Endodermal cell (in vitro differentiated cells): ENCODE results near the gene CD19. TPM values are rescaled to one million over a fixed set of nuclear protein-coding genes. Genes with fewer than 3 reads are reported as not detected.

Experiments used
- DNase-seq: peaks from one replicate; pipeline ENCODE4 v3.0.0-alpha.2; 2017
- H3K27ac ChIP-seq: 2 replicates; pipeline ENCODE4 v1.5.1; 2013; ENCODE audit warnings: mild to moderate bottlenecking, low read depth, low read length, moderate library complexity
- H3K27me3 ChIP-seq: 2 replicates; pipeline ENCODE4 v1.6.1; 2013; ENCODE audit warnings: mild to moderate bottlenecking, low read length, moderate library complexity; ENCODE audit not compliant: insufficient read depth, control insufficient read depth, poor library complexity, severe bottlenecking
- H3K36me3 ChIP-seq: 2 replicates; pipeline ENCODE4 v1.7.0; 2013; ENCODE audit warnings: mild to moderate bottlenecking, low read length, moderate library complexity; ENCODE audit not compliant: control insufficient read depth, insufficient read depth
- H3K4me1 ChIP-seq: one replicate; pipeline ENCODE4 v1.7.0; 2013; ENCODE audit warnings: low read length; ENCODE audit not compliant: control insufficient read depth, insufficient read depth
- H3K4me3 ChIP-seq: 2 replicates; pipeline ENCODE4 v1.5.1; 2013; ENCODE audit warnings: mild to moderate bottlenecking, low read length, moderate library complexity
- H3K9ac ChIP-seq: 2 replicates; pipeline ENCODE4 v1.6.1; 2013; ENCODE audit warnings: mild to moderate bottlenecking, low read length, moderate library complexity; ENCODE audit not compliant: poor library complexity, severe bottlenecking; ENCODE audit errors: extremely low read depth
- H3K9me3 ChIP-seq: 2 replicates; pipeline ENCODE4 v1.6.1; 2013; ENCODE audit warnings: mild to moderate bottlenecking, low read length, moderate library complexity; ENCODE audit not compliant: control insufficient read depth
- H3K27ac Mint-ChIP-seq: 2 replicates; pipeline ENCODE4 v1.8.0; 2020; ENCODE audit warnings: mixed read lengths
- H3K27me3 Mint-ChIP-seq: 2 replicates; pipeline ENCODE4 v1.8.0; 2021; ENCODE audit warnings: mild to moderate bottlenecking, mixed read lengths; ENCODE audit not compliant: insufficient read depth
- H3K36me3 Mint-ChIP-seq: 2 replicates; pipeline ENCODE4 v1.8.0; 2020; ENCODE audit warnings: low read depth, mixed read lengths
- H3K4me1 Mint-ChIP-seq: 2 replicates; pipeline ENCODE4 v1.8.0; 2020; ENCODE audit warnings: mixed read lengths
- H3K4me3 Mint-ChIP-seq: 2 replicates; pipeline ENCODE4 v1.8.0; 2020; ENCODE audit warnings: mild to moderate bottlenecking, moderate library complexity, mixed read lengths
- H3K9me3 Mint-ChIP-seq: 2 replicates; pipeline ENCODE4 v1.8.0; 2020; ENCODE audit warnings: mild to moderate bottlenecking, mixed read lengths
- CTCF ChIP-seq: fragments of 200-600 bp; sonication (generic); conservative IDR thresholded peaks from 2 replicates; pipeline ENCODE4 v1.5.0; 2021; ENCODE audit warnings: antibody characterized with exemption, mild to moderate bottlenecking
- WGBS, 2 experiments: methylation state at CpG; one replicate each; pipeline versions ENCODE4 v1.1.5 to v1.1.7; 2013; ENCODE audit warnings: missing lambda C conversion rate in 2 of 2, mixed read lengths in 1 of 2; ENCODE audit not compliant: insufficient coverage in 1 of 2, insufficient read length in 1 of 2; 5-methylcytosine and 5-hydroxymethylcytosine counted together
- total RNA-seq, 2 donors: library from RNA; stranded (reverse); fragmentation: NEBNext Ultra II Directional in 1 of 2; extraction: Animal tissue kit (Norgen Biotek cat#: 25700) in 1 of 2; gene quantifications; 2 replicates in 1 of 2; 3 replicates in 1 of 2; pipeline ENCODE4 v1.2.1, GENCODE V29; 2021

The CD19 gene
- total RNA-seq, 2 donors from 2014 or later: not detected

- Mint-ChIP-seq H3K4me3 (peak overlapping the region; percentile 43), H3K36me3 (no peaks in the 10 kb centered on the region), H3K27me3 (peaks cover 17% of the 10 kb centered on the region), H3K4me1 (no peaks in the 10 kb centered on the region), H3K9me3 (no peaks in the 10 kb centered on the region), H3K27ac (no peak overlapping the region)
- H3K4me3 ChIP-seq: no peak overlapping the region
- no peak overlapping the region for H3K9ac ChIP-seq
- no peak overlapping the region for H3K27ac ChIP-seq
- DNase-seq: peak; percentile 96
- no peaks in the 10 kb centered on the region for H3K4me1 ChIP-seq
- no peaks in the 10 kb centered on the region for H3K9me3 ChIP-seq
- H3K36me3 ChIP-seq: no peaks in the 10 kb centered on the region
- WGBS, 2 experiments: 87 to 91% methylated on average over 23 to 36 of the region's 36 CpGs
- TF ChIP-seq CTCF: no peak
- H3K27me3 ChIP-seq: no peaks in the 10 kb centered on the region
These were observed 4.4 kb downstream of the CD19 start for GRCh38 chr16:28935924-28936783.

- no peak overlapping the region for H3K27ac ChIP-seq
- no peaks in the 10 kb centered on the region for H3K9me3 ChIP-seq
- peak overlapping the region; percentile 43 for H3K4me3 Mint-ChIP-seq
- no peak overlapping the region for H3K9ac ChIP-seq
- no peak for TF ChIP-seq CTCF
- H3K36me3 Mint-ChIP-seq: no peaks in the 10 kb centered on the region
- H3K27me3 ChIP-seq: no peaks in the 10 kb centered on the region
- no peak overlapping the region for H3K27ac Mint-ChIP-seq
- H3K36me3 ChIP-seq: no peaks in the 10 kb centered on the region
- 96 to 97% methylated on average over 12 to 26 of the region's 26 CpGs for WGBS, 2 experiments
- DNase-seq: no peak
- no peaks in the 10 kb centered on the region for H3K9me3 Mint-ChIP-seq
- no peaks in the 10 kb centered on the region for H3K4me1 ChIP-seq
- peaks cover 17% of the 10 kb centered on the region for H3K27me3 Mint-ChIP-seq
- H3K4me3 ChIP-seq: no peak overlapping the region
- no peaks in the 10 kb centered on the region for H3K4me1 Mint-ChIP-seq
These were observed 5.0 kb downstream of the CD19 start for GRCh38 chr16:28936784-28937155.

GRCh38 chr16:28937222-28937876, 5.6 kb downstream of the CD19 start:
- no peak overlapping the region for H3K4me3 Mint-ChIP-seq
- Histone ChIP-seq H3K27ac (no peak overlapping the region), H3K9ac (no peak overlapping the region), H3K9me3 (no peaks in the 10 kb centered on the region), H3K27me3 (no peaks in the 10 kb centered on the region), H3K4me1 (no peaks in the 10 kb centered on the region), H3K36me3 (no peaks in the 10 kb centered on the region), H3K4me3 (no peak overlapping the region)
- WGBS, 2 experiments: 87 to 90% methylated on average over 8 to 13 of the region's 14 CpGs
- DNase-seq: peak; percentile 52
- H3K9me3 Mint-ChIP-seq: no peaks in the 10 kb centered on the region
- peak; percentile 27 for TF ChIP-seq CTCF
- no peak overlapping the region for H3K27ac Mint-ChIP-seq
- peaks cover 17% of the 10 kb centered on the region for H3K27me3 Mint-ChIP-seq
- no peaks in the 10 kb centered on the region for H3K4me1 Mint-ChIP-seq
- H3K36me3 Mint-ChIP-seq: no peaks in the 10 kb centered on the region
